IPS-20b (cell line): ENCODE data around the gene C13orf46.

Experiments used
- H3K27ac ChIP-seq: one replicate; pipeline ENCODE4 v1.5.1; 2013; ENCODE audit warnings: low read length
- H3K27me3 ChIP-seq: 2 replicates; pipeline ENCODE4 v1.6.1; 2013; ENCODE audit warnings: mild to moderate bottlenecking, low read length, inconsistent platforms; ENCODE audit not compliant: insufficient read depth
- H3K36me3 ChIP-seq: 2 replicates; pipeline ENCODE4 v1.6.1; 2013; ENCODE audit warnings: low read depth, mild to moderate bottlenecking, inconsistent platforms, low read length, moderate library complexity; ENCODE audit not compliant: insufficient read depth
- H3K4me1 ChIP-seq: 2 replicates; pipeline ENCODE4 v1.6.1; 2013; ENCODE audit warnings: mild to moderate bottlenecking, control low read depth, inconsistent platforms, low read length, moderate library complexity; ENCODE audit not compliant: insufficient read depth
- H3K4me3 ChIP-seq: 2 replicates; pipeline ENCODE4 v1.5.1; 2013; ENCODE audit warnings: mild to moderate bottlenecking, low read length, inconsistent platforms
- H3K9ac ChIP-seq: 2 replicates; pipeline ENCODE4 v1.6.1; 2013; ENCODE audit warnings: low read depth, mild to moderate bottlenecking, inconsistent platforms, low read length, moderate library complexity
- H3K9me3 ChIP-seq: 2 replicates; pipeline ENCODE4 v1.6.1; 2013; ENCODE audit warnings: mild to moderate bottlenecking, low read depth, low read length, inconsistent platforms; ENCODE audit not compliant: insufficient read depth

Gene C13orf46

GRCh38 chr13:114008964-114009589, 35.2 kb upstream of the C13orf46 start:
- no peaks in the 10 kb centered on the region for H3K4me1 ChIP-seq
- H3K27ac ChIP-seq: no peak overlapping the region
- 0 out of 2 replicates have a peak, but pooled peaks cover 5% of the 10 kb centered on the region for H3K36me3 ChIP-seq
- no peak overlapping the region for H3K4me3 ChIP-seq
- H3K9ac ChIP-seq: no peak overlapping the region
- H3K27me3 ChIP-seq: no peaks in the 10 kb centered on the region
- no peaks in the 10 kb centered on the region for H3K9me3 ChIP-seq

- Histone ChIP-seq H3K27me3 (no peaks in the 10 kb centered on the region), H3K4me3 (no peak overlapping the region), H3K9ac (no peak overlapping the region), H3K27ac (no peak overlapping the region), H3K9me3 (no peaks in the 10 kb centered on the region), H3K4me1 (no peaks in the 10 kb centered on the region), H3K36me3 (0 out of 2 replicates have a peak, but pooled peaks cover 5% of the 10 kb centered on the region)
Observed at GRCh38 chr13:114007566-114007965, 33.7 kb upstream of the C13orf46 start.

DNA sequence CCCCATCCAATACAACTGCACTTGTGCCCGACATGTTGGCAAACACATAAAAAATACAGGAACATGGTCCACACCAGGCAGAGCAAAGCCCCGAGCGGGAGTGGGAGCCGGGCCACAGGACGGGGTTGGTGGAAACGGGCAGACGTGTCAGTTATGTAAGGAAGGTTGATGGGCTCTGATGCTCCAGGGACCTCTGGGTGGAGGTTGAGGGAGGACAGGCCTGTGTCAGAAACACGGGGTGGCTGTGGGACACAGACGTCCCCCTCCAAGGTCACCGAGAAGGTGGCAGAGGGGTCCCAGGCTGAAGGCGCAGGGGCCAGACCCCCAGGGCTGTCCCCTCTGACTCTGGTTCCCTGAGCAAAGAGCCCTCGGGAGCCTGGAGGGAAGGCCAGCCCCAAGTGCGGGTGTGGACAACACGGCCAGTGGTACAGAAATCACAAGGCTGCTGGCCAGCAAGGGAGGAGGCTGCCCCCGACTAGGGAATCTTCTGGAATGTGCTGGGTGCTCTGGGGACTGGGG, 31.4 kb upstream of the C13orf46 start:
- Histone ChIP-seq H3K4me1 (no peaks in the 10 kb centered on the region), H3K27me3 (no peaks in the 10 kb centered on the region), H3K27ac (no peak overlapping the region), H3K9me3 (no peaks in the 10 kb centered on the region), H3K9ac (no peak overlapping the region), H3K36me3 (0 out of 2 replicates have a peak, but pooled peaks cover 5% of the 10 kb centered on the region), H3K4me3 (no peak overlapping the region)

DNA sequence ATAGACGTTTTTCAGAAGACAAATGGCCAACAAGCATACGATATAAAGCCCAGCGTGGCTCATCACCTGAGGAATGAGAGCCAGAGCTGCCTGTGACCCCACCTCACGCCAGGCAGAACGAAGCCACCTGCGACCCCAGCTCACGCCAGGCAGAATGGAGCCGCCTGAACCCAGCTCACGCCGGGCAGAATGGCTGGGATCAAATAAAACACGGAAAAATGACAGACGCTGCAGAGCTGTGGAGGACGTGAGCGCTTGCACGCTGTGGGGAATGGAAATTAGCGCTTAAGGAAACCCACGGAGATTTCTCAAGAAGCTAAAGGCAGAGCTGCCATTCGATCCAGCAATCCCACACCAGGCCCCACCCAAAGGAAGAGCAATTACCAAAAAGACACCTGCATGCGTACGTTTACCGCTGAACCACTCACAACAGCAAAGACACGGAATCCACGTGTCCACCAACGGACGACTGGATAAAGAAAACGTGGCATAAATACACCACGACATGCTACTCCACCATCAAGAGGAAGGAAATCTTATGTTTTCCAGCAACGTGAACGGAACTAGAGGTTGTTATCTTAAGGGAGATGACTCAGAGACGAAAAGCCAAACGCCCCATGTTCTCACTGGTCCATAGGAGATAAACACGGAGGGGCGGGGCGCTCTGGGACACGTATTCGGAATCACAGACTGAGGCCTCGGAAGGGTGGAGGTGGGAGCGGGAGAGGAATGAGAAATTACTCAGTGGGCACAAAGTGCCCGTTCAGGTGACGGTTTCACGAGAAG, 30.7 kb upstream of the C13orf46 start:
- Histone ChIP-seq H3K27me3 (no peaks in the 10 kb centered on the region), H3K36me3 (0 out of 2 replicates have a peak, but pooled peaks cover 5% of the 10 kb centered on the region), H3K9me3 (no peaks in the 10 kb centered on the region)

DNA sequence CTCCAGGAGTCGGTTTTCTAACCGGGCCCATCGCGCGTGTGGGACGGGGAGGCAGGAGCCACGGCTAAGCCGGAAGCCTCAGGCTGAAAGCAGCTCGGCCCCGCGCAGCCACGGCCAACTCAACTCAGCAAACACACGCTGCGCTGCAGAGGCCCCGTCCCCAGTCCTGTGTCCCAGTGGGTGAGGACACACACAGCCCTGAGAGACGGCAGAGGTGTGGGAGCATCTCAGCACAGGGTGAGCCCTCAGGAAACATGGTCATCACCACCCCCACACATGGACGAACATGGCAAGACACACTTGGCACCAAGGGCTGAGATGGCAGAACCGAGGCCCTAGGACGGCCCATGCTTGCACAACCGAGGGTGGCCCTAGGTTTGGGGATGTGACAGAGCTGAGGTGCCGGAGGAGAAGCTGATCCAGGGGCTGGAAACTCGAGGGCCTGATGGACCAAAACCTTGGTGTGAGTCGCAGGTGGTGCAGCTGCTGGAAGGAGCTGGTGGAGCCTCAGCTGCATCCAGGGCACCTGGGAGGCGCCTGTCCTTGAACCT, 29.0 kb upstream of the C13orf46 start:
- H3K27me3 ChIP-seq: no peaks in the 10 kb centered on the region
- H3K9ac ChIP-seq: no peak overlapping the region
- H3K36me3 ChIP-seq: no peaks in the 10 kb centered on the region
- H3K4me1 ChIP-seq: no peaks in the 10 kb centered on the region
- H3K27ac ChIP-seq: no peak overlapping the region
- H3K4me3 ChIP-seq: no peak overlapping the region
- no peaks in the 10 kb centered on the region for H3K9me3 ChIP-seq

More for the DNA sequence above, 30.7 kb upstream of the C13orf46 start:
- Histone ChIP-seq H3K4me3 (no peak overlapping the region), H3K9ac (no peak overlapping the region), H3K27ac (no peak overlapping the region), H3K4me1 (no peaks in the 10 kb centered on the region)

DNA sequence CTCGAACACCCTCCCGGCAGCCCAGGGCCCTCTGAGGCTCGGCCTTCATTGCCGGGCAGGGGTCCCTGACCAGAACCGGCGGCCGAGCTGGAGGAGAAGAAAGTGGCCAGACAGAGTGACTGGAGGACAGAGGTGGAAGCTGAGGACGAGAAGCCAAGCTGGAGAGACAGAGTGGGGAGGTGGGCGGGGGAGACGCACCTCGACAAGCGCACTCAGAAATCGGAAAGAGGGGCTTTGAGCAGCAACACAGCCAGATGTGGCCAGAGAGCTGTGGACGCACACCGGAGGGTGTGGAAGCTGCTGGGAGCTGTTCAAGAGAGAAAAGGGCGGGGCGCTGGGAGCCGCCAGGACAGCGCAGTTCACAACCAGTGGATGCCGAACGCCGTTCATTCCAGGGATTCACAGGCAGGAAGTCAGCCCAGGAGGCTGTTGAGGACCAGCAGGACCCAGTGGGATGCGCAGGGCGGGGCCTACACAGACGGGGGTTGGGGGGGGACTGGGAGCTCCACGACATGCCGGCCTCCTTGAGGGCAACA, 28.2 kb upstream of the C13orf46 start:
- no peaks in the 10 kb centered on the region for H3K27me3 ChIP-seq
- no peak overlapping the region for H3K27ac ChIP-seq
- no peaks in the 10 kb centered on the region for H3K4me1 ChIP-seq
- H3K36me3 ChIP-seq: no peaks in the 10 kb centered on the region
- no peak overlapping the region for H3K9ac ChIP-seq
- no peaks in the 10 kb centered on the region for H3K9me3 ChIP-seq
- H3K4me3 ChIP-seq: no peak overlapping the region

GRCh38 chr13:114001331-114002008, 27.6 kb upstream of the C13orf46 start:
- H3K27ac ChIP-seq: no peak overlapping the region
- no peak overlapping the region for H3K4me3 ChIP-seq
- no peaks in the 10 kb centered on the region for H3K27me3 ChIP-seq
- H3K4me1 ChIP-seq: no peaks in the 10 kb centered on the region
- no peak overlapping the region for H3K9ac ChIP-seq
- no peaks in the 10 kb centered on the region for H3K9me3 ChIP-seq
- H3K36me3 ChIP-seq: no peaks in the 10 kb centered on the region

DNA sequence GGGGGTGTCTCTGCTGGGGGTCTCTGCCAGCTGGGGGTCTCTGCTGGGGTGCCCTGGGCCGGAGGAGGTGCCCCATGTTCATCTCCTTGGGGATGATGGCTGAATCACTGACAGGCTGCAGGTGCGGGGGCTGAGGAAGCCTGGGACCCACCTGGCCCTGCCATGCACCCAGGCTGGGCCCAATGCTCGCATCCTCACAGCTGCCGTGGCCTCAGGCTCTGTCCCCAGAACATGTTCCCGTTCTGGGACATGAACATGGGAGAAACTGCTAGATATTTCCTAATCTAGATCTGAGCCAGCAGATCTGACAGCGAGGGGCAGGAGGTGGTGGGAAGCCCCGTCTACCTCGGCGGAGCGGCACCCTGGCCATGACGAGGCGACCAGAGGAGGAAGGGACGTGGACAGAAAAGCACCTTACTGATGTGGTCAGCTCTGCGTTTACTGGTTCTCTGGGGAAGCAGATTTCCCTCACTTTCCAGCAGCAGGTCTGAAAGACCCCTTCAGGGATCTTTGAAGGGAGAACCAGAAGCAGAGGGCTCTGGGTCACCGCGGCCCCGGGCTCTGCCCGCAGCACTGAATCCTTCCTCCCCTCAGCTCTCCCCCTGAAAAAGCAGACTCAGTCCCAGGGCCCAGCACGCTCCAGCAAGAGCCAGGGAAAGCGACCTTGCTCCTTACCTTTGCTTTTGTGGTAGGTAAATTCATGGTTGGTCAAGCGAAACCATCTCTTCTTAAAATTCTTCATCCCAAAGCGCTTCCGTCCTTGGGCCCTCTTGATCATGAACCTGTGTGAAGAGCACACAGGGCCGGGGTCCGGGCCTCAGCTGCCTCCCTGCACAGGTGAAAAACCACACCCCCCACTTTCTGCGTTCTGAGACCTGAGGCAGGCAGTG, 26.5 kb upstream of the C13orf46 start:
- Histone ChIP-seq H3K9me3 (no peaks in the 10 kb centered on the region), H3K9ac (no peak overlapping the region), H3K4me3 (no peak overlapping the region), H3K36me3 (no peaks in the 10 kb centered on the region), H3K27me3 (no peaks in the 10 kb centered on the region), H3K4me1 (no peaks in the 10 kb centered on the region), H3K27ac (no peak overlapping the region)

DNA sequence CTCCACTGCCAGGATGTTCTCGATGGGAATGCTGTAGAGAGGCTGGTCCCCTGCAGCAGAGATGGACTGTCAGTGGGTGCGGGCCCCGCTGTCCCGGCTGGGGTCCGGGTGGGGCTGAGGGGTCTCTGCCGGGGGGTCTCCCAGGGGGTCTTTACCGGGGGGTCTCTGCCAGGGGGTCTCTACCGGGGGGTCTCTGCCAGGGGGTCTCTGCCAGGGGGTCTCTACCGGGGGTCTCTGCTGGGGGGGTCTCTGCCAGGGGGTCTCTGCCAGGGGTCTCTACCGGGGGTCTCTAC, 25.7 kb upstream of the C13orf46 start:
- H3K4me3 ChIP-seq: no peak overlapping the region
- no peak overlapping the region for H3K27ac ChIP-seq
- H3K36me3 ChIP-seq: no peaks in the 10 kb centered on the region
- H3K9ac ChIP-seq: no peak overlapping the region
- H3K4me1 ChIP-seq: no peaks in the 10 kb centered on the region
- no peaks in the 10 kb centered on the region for H3K27me3 ChIP-seq
- no peaks in the 10 kb centered on the region for H3K9me3 ChIP-seq

DNA sequence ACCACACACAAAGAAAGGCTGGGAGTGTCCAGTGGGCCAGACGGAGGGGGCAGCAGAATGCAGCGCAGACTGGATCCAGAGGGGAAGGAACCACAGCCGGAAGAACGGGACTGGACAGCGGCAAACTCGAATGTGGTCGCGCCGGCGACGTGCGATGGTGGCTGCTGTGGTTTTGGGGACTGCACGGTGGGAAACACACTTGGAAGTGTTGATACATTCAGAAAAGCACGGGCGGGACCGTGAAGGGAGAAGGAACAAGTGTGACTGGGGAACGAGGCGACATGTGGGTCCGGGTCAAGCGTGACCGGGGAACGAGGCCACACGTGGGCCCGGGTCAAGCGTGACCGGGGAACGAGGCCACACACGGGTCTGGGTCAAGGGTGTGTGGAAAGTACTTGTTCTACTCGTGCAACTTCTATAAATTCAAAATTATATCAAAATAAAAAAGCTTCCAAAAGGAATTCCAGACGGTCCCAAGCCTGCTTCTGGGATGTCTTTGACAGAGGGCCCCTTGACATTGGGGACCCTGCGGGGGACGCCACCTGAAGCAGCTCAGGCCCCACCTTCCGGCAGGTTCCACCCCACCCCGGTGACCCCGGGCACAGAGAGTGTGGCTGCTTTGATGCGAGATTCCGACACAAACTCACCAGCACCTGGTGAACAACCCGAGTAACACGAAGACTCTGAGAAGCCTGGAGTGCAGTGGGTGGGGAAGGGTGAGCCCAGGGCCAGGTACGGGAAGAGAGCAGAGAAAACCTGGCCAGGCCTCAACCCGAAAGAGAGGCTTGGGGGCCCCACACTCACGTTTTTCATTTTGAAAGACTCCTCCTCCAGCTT, 25.1 kb upstream of the C13orf46 start:
- H3K4me3 ChIP-seq: no peak overlapping the region
- no peak overlapping the region for H3K9ac ChIP-seq

More for the DNA sequence above, 25.1 kb upstream of the C13orf46 start:
- H3K27me3 ChIP-seq: no peaks in the 10 kb centered on the region
- H3K36me3 ChIP-seq: no peaks in the 10 kb centered on the region
- H3K4me1 ChIP-seq: no peaks in the 10 kb centered on the region
- H3K9me3 ChIP-seq: no peaks in the 10 kb centered on the region
- H3K27ac ChIP-seq: no peak overlapping the region
